Measurements from ENCODE around the gene NID1. TPM values are rescaled to one million over a fixed set of nuclear protein-coding genes. Genes with fewer than 3 reads are reported as not detected.
A peak's percentile ranks its signal among the peaks of the same experiment; 100 is the strongest.

Gene NID1
- total and polyA plus RNA-seq, 11 donors, result 19.4 to 157 (median 61.7) TPM

GRCh38 chr1:236108027-236108648 is 43.2 kb upstream of the NID1 start:
- Histone ChIP-seq H3K4me3 (no peak overlapping the region), H3K4me1 (peaks cover 0 to 12% (median 0%) of the 10 kb centered on the region in 12 donors), H3K27me3 (no peaks in the 10 kb centered on the region), H3K36me3 (no peaks in the 10 kb centered on the region), H3K27ac (no peak overlapping the region), H3K9me3 (no peaks in the 10 kb centered on the region)
- WGBS, 4 donors, result 85 to 88% (median 86%) methylated on average over 7 of the region's 7 CpGs
- ATAC-seq (no peak), DNase-seq (no peak)
- TF ChIP-seq CTCF (IDR thresholded peaks at IDR 0.05), result no peak
- intact Hi-C loops (cut with DNase I), result loop anchor here in 8 of 10 donors (2.0 to 10.0 kb wide), 9 partner anchors 69 to 1457 kb away; partner anchors contain the start of gene ERO1B (in 2 of the 8)

- Histone ChIP-seq H3K9me3 (no peaks in the 10 kb centered on the region), H3K4me3 (no peak overlapping the region), H3K27ac (no peak overlapping the region), H3K36me3 (no peaks in the 10 kb centered on the region), H3K27me3 (no peaks in the 10 kb centered on the region), H3K4me1 (peaks cover 0 to 8% (median 0%) of the 10 kb centered on the region in 12 donors)
- DNase-seq (no peak), ATAC-seq (no peak)
- intact Hi-C loops (cut with DNase I), result loop anchor here in 8 of 10 donors (2.0 to 10.0 kb wide), 8 partner anchors 70 to 1457 kb away; partner anchors contain the start of gene ERO1B (in 2 of the 8)
- TF ChIP-seq POLR2A (IDR thresholded peaks at IDR 0.05) (no peak), CTCF (IDR thresholded peaks at IDR 0.05) (no peak)
- WGBS, 4 donors, result 71 to 76% (median 73%) methylated on average over 9 of the region's 9 CpGs
Observed at GRCh38 chr1:236107121-236107907, 42.4 kb upstream of the NID1 start.

DNA sequence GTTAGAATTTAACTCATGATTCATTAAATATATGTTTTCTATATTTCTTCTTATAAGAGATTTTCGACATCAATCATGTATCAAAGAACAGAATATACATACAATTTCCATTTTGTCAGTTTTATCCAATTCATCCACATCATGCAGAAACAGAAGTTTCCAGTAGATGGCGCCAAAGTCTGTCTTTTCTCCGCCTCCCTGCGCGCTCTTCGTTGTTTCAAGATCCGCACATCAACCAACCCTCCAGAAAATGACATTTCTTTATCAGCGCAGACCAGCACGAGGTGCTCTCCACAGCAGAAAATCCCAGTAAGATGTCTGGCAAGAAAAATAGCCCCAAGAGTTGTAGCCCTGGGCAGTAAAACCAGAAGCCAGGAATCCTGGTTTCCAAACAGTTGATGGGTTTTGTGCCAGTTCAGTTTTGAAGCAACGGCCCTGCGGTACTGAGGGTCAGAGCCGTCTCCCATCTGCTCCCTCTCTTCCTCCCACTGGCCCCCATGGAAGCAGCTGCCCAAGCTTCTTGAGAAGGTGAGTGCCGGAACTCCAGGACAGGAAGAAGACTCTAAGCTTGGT is 38.8 kb upstream of the NID1 start:
- peak in 3 of 5 donors; percentile 37 to 50 (median 42) for DNase-seq
- no peaks in the 10 kb centered on the region for H3K27me3 ChIP-seq
- H3K36me3 ChIP-seq, result no peaks in the 10 kb centered on the region
- H3K9me3 ChIP-seq, result no peaks in the 10 kb centered on the region
- H3K4me1 ChIP-seq, result peaks cover 0 to 5% (median 0%) of the 10 kb centered on the region in 12 donors
- TF ChIP-seq POLR2A (IDR thresholded peaks at IDR 0.05) (no peak), CTCF (IDR thresholded peaks at IDR 0.05) (peak; percentile 75 to 90 (median 81))
- WGBS, 4 donors, result 17 to 22% (median 19%) methylated on average over 13 of the region's 13 CpGs
- ATAC-seq, result peak in 2 of 4 donors; percentile 31 to 60
- intact Hi-C loops (cut with DNase I), result loop anchor here in 8 of 10 donors (5.0 to 10.0 kb wide), 7 partner anchors 181 to 1461 kb away; partner anchors contain the start of gene ERO1B (in 2 of the 8)
- no peak overlapping the region for H3K4me3 ChIP-seq
- H3K27ac ChIP-seq, result no peak overlapping the region

GRCh38 chr1:236103059-236103458 is 38.2 kb upstream of the NID1 start:
- Histone ChIP-seq H3K27me3 (no peaks in the 10 kb centered on the region), H3K9me3 (no peaks in the 10 kb centered on the region), H3K27ac (no peak overlapping the region), H3K4me1 (peaks cover 0 to 5% (median 0%) of the 10 kb centered on the region in 12 donors), H3K4me3 (no peak overlapping the region), H3K36me3 (no peaks in the 10 kb centered on the region)
- intact Hi-C loops (cut with DNase I), result loop anchor here in 8 of 10 donors (5.0 to 10.0 kb wide), 7 partner anchors 182 to 1462 kb away; partner anchors contain the start of gene ERO1B (in 2 of the 8)
- 27 to 42% (median 38%) methylated on average over 7 of the region's 7 CpGs for WGBS, 4 donors
- ATAC-seq (no peak), DNase-seq (no peak)
- TF ChIP-seq CTCF (IDR thresholded peaks at IDR 0.05) (no peak), POLR2A (IDR thresholded peaks at IDR 0.05) (no peak)

Data from heart left ventricle (tissue), 16 donors.